CD1c-positive myeloid dendritic cell (primary cell): ENCODE results near the gene ZNF556.

Experiments
- DNase-seq: peaks from one replicate; pipeline ENCODE4 v3.0.0-alpha.2; 2016; ENCODE audit errors: extremely low spot score

Gene ZNF556

GRCh38 chr19:2905918-2906519 is 38.9 kb downstream of the ZNF556 start:
- DNase-seq, result no peak

DNA sequence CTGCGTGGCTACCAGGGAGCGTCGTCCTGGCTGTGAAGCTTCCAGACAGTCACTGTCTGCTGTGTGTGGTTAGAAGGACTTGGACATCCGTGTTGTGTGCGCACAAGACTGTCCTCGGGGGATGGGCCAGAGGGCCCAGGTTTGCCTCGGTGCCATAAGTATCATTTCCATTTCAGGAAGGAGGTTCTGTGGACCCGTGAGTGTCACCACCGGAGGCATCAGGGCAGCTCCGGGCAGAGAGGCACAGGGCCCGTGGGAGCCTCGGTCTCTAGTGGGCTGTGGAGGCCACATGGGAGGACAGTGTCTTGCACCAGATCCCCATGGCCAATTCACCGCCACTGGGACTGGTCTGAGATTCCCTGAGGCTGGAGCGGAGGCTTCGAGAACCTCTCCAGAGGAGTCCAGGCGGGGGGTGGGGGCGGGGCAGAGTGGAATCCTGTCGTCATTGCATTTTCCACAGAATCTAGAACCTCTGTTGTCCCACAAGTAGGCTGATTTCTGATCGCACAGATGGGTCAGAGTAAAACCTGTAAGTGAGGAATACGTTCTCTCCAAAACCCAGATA is 39.6 kb downstream of the ZNF556 start:
- DNase-seq, result no peak

GRCh38 chr19:2912306-2912705 is 45.2 kb downstream of the ZNF556 start:
- no peak for DNase-seq

DNA sequence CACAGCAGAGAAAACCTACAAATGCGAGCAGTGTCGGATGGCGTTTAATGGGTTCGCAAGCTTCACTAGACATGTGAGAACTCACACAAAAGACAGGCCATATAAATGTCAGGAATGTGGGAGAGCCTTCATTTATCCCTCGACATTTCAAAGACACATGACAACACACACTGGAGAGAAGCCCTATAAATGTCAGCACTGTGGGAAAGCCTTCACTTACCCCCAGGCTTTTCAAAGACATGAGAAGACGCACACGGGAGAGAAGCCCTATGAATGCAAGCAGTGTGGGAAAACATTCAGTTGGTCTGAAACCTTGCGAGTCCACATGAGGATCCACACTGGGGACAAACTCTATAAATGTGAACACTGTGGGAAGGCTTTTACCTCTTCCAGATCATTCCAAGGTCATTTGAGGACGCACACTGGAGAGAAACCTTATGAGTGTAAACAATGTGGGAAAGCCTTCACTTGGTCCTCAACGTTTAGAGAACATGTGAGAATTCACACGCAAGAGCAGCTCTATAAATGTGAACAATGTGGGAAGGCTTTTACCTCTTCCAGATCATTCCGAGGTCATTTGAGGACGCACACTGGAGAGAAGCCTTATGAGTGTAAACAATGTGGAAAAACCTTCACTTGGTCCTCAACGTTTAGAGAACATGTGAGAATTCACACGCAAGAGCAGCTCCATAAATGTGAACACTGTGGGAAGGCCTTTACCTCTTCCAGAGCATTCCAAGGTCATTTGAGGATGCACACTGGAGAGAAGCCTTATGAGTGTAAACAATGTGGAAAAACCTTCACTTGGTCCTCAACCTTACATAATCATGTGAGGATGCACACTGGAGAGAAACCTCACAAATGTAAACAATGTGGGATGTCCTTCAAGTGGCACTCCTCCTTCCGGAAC is 50.4 kb downstream of the ZNF556 start:
- no peak for DNase-seq

DNA sequence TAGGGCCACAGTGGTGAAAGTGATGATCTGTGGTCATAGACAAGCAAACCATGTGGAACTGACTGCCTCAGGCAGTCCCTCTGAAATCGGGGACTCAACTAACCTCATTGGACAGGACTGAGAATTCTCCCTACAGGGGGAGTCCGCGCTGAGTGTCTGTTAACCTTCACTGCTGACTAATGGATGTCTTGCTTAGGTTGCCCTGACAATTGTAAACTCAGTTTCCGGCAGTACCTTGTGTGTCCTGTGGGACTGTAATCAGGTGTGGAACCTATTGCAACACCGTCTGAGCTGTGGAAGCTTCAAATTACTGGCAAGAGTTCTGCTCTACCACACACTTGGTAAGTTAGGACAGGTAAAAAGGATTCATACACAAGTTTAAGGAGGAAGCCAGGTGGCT is 55.9 kb downstream of the ZNF556 start:
- no peak for DNase-seq

GRCh38 chr19:2923510-2923909 is 56.4 kb downstream of the ZNF556 start:
- no peak for DNase-seq

DNA sequence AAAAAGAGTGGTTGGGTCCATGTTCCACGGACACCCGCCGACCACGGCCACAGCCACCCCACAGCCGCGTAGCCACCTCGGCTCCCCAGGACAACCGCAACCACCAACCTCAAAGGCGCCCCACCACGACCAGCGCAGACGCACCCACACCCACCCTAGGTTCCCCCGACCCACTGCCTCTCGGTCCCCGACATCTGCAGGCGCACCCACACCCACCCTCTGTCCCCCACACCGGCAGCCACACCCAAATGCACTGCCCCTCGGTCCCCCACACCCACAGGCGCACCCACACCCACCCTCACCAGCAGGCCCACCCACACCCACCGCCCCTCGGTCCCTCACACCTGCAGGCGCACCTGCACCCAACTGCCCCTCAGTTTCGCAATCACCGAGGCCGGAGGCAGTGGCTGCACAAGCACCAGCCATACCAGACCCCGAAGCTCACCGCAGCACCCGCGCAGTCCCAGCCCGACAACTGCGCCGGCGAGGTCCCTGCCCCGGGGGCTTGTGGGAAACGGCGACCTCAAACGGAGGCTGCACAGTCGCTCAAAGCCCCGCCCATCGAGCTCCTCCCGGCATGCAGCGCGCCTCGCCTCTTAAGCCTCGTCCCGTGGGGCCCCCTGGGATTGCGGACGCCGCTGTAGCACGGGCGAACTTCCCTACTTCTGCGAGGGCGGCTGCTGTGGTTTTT is 59.4 kb downstream of the ZNF556 start:
- DNase-seq, result no peak

DNA sequence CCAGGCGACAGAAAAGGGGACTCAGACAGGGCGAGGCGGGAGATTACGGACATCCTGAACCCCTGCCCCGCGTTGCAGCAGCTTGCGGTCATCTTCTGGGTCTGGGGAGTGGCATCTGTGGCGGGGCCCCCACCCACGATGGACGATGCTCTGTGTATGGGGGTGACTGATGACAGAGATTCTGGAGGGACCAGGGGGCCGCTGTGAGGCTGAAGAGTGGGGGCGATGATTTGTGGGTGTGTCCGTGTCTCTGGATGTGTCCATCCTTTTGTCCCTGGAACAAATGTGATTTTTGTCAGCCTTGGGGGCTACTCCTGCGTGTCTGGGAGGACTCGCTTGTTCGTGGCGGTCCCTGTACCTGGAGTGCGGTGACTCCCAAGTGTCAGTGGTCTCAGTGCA is 59.9 kb downstream of the ZNF556 start:
- no peak for DNase-seq
